ENCODE results near the gene TBC1D17. TPM values are rescaled to one million over a fixed set of nuclear protein-coding genes. Genes with fewer than 3 reads are reported as not detected.

Gene TBC1D17
- total and polyA plus RNA-seq, 2 of the 13 experiments (the other 11 are each of a cell fraction or from before 2014, with no cell fraction given), result 9.7 to 16.9 TPM

DNA sequence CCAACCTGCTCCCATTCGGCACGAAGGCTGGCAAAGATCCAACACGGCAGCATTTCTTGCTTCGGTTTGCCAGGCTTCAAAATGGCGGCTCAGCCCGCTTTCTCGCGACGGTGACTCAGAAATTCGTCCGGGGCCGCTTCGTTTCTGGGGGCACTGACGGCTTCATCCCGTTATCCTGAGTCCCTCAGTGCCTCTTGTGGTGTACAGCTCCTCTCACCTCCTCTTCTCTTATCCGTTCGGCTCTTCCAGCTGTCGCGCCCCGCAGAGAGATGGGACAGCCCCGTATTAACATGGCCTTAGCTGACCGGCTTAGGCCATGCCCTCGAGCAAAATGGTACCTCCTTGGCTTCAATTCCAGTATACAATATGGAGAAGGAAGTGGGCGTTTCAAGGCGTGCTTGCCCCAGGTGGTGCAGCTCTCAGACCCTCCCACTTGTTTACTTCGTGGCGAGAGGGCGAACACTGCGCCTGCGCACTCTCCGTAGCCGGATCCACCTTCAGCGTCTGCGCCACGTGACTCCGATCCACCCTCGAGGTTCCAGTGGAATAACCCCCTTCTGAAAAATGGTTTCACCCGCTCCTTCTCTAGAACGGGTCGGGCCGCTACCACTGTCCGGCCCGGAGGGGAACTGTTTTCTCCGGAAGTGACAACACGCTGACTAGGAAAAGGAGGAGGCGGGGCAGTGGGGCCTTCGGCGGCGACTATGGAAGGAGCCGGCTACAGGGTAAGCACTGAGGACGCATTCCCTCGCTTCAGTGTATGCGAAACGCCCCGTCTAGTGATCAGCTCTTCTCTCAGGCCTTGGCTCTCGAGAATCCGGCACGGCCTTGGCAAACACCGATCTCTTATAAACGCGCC lies at the start of gene TBC1D17, which contains the start of gene AKT1S1 (continued):
- TF ChIP-seq AGO1 (IDR thresholded peaks at IDR 0.05; ENCODE audit: low read depth, low read length, poor library complexity, severe bottlenecking) (no peak), KDM3A (CRISPR knock-in tag; IDR thresholded peaks at IDR 0.05; ENCODE audit: low read depth) (no peak), KDM2A (CRISPR knock-in tag; IDR thresholded peaks at IDR 0.05; ENCODE audit: borderline replicate concordance, low read depth) (no peak), MAF1 (CRISPR knock-in tag; IDR thresholded peaks at IDR 0.05; ENCODE audit: borderline replicate concordance) (no peak), ZNF790 (CRISPR knock-in tag; IDR thresholded peaks at IDR 0.05; ENCODE audit: borderline replicate concordance) (no peak), HDAC2 (CRISPR knock-in tag; IDR thresholded peaks at IDR 0.05) (0 out of 2 replicates have a peak, but pooled peaks have one; percentile 16), ZNF629 (CRISPR knock-in tag; conservative IDR thresholded peaks at IDR 0.05) (no peak), ZNF30 (CRISPR knock-in tag; IDR thresholded peaks at IDR 0.05) (no peak), ZNF225 (CRISPR knock-in tag; IDR thresholded peaks at IDR 0.05) (no peak), KMT2B (CRISPR knock-in tag; IDR thresholded peaks at IDR 0.05) (peak; percentile 65), FOXK1 (CRISPR knock-in tag; IDR thresholded peaks at IDR 0.05; ENCODE audit: borderline replicate concordance, low read depth) (peak; percentile 100), TFAP4 (IDR thresholded peaks at IDR 0.05; ENCODE audit: borderline replicate concordance, low read depth) (peak; percentile 77; the same call in 1 of the 2 replicates), HMGXB4 (CRISPR knock-in tag; IDR thresholded peaks at IDR 0.05; ENCODE audit: borderline replicate concordance in 1 of 2, low read depth in 1 of 2) (no peak; a peak in 1 of 4 replicates), ZNF703 (CRISPR knock-in tag; IDR thresholded peaks at IDR 0.05; ENCODE audit: borderline replicate concordance) (no peak)
- TF ChIP-seq, protein P1, sequence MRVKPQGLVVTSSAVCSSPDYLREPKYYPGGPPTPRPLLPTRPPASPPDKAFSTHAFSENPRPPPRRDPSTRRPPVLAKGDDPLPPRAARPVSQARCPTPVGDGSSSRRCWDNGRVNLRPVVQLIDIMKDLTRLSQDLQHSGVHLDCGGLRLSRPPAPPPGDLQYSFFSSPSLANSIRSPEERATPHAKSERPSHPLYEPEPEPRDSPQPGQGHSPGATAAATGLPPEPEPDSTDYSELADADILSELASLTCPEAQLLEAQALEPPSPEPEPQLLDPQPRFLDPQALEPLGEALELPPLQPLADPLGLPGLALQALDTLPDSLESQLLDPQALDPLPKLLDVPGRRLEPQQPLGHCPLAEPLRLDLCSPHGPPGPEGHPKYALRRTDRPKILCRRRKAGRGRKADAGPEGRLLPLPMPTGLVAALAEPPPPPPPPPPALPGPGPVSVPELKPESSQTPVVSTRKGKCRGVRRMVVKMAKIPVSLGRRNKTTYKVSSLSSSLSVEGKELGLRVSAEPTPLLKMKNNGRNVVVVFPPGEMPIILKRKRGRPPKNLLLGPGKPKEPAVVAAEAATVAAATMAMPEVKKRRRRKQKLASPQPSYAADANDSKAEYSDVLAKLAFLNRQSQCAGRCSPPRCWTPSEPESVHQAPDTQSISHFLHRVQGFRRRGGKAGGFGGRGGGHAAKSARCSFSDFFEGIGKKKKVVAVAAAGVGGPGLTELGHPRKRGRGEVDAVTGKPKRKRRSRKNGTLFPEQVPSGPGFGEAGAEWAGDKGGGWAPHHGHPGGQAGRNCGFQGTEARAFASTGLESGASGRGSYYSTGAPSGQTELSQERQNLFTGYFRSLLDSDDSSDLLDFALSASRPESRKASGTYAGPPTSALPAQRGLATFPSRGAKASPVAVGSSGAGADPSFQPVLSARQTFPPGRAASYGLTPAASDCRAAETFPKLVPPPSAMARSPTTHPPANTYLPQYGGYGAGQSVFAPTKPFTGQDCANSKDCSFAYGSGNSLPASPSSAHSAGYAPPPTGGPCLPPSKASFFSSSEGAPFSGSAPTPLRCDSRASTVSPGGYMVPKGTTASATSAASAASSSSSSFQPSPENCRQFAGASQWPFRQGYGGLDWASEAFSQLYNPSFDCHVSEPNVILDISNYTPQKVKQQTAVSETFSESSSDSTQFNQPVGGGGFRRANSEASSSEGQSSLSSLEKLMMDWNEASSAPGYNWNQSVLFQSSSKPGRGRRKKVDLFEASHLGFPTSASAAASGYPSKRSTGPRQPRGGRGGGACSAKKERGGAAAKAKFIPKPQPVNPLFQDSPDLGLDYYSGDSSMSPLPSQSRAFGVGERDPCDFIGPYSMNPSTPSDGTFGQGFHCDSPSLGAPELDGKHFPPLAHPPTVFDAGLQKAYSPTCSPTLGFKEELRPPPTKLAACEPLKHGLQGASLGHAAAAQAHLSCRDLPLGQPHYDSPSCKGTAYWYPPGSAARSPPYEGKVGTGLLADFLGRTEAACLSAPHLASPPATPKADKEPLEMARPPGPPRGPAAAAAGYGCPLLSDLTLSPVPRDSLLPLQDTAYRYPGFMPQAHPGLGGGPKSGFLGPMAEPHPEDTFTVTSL (CRISPR knock-in tag; IDR thresholded peaks at IDR 0.05; ENCODE audit: borderline replicate concordance), result no peak
- TF ChIP-seq, protein P2, sequence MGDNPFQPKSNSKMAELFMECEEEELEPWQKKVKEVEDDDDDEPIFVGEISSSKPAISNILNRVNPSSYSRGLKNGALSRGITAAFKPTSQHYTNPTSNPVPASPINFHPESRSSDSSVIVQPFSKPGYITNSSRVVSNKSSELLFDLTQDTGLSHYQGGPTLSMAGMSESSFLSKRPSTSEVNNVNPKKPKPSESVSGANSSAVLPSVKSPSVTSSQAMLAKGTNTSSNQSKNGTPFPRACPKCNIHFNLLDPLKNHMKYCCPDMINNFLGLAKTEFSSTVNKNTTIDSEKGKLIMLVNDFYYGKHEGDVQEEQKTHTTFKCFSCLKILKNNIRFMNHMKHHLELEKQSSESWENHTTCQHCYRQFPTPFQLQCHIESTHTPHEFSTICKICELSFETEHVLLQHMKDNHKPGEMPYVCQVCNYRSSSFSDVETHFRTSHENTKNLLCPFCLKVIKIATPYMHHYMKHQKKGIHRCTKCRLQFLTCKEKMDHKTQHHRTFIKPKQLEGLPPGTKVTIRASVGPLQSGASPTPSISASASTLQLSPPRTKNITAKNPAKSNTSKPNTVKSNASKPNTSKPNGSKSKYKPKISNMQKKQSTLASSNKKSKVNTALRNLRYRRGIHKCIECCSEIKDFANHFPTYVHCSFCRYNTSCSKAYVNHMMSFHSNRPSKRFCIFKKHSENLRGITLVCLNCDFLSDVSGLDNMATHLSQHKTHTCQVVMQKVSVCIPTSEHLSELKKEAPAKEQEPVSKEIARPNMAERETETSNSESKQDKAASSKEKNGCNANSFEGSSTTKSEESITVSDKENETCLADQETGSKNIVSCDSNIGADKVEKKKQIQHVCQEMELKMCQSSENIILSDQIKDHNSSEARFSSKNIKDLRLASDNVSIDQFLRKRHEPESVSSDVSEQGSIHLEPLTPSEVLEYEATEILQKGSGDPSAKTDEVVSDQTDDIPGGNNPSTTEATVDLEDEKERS (CRISPR knock-in tag; IDR thresholded peaks at IDR 0.05), result no peak; the same call in 1 of the 2 replicates
